Liver (tissue), 3 donors: ENCODE data around the gene KCNIP4.

Source experiments
- CTCF ChIP-seq: fragments of 150-350 bp; IDR thresholded peaks from 2 replicates; pipeline ENCODE4 v1.5.1; 2017; ENCODE audit warnings: improper control_type of control experiment, low read depth, low read length; ENCODE audit not compliant: missing input control
- EGR1 ChIP-seq, 2 donors: IDR thresholded peaks; 2 replicates each; pipeline ENCODE4 v1.6.1; 2016 to 2018; ENCODE audit warnings: antibody characterized with exemption in 2 of 2, low read depth in 2 of 2
- HNF4G ChIP-seq: IDR thresholded peaks from 2 replicates; pipeline ENCODE4 v1.6.1; 2016; ENCODE audit warnings: antibody characterized with exemption
- JUND ChIP-seq, 2 donors: IDR thresholded peaks; 2 replicates each; pipeline ENCODE4 v1.6.1; 2016; ENCODE audit warnings: antibody characterized with exemption in 2 of 2
- RAD21 ChIP-seq, 2 donors: IDR thresholded peaks; 2 replicates each; pipeline ENCODE4 v1.6.1; 2016; ENCODE audit warnings: antibody characterized with exemption in 2 of 2, mild to moderate bottlenecking in 2 of 2
- REST ChIP-seq: IDR thresholded peaks from 2 replicates; pipeline ENCODE4 v1.6.1; 2016; ENCODE audit warnings: antibody characterized with exemption, mild to moderate bottlenecking
- SP1 ChIP-seq: IDR thresholded peaks from 2 replicates; pipeline ENCODE4 v1.6.1; 2018; ENCODE audit warnings: antibody characterized with exemption, mild to moderate bottlenecking
- TAF1 ChIP-seq: conservative IDR thresholded peaks from 2 replicates; pipeline ENCODE4 v1.6.1; 2016; ENCODE audit warnings: antibody characterized with exemption, mild to moderate bottlenecking
- YY1 ChIP-seq: IDR thresholded peaks from 2 replicates; pipeline ENCODE4 v1.6.1; 2016; ENCODE audit warnings: antibody characterized with exemption, mild to moderate bottlenecking
- TF ChIP-seq, protein P1 (sequence below): IDR thresholded peaks from 2 replicates; pipeline ENCODE4 v1.6.1; 2016; ENCODE audit warnings: antibody characterized with exemption
- TF ChIP-seq, protein P2 (sequence below): IDR thresholded peaks from 2 replicates; pipeline ENCODE4 v1.6.1; 2016; ENCODE audit warnings: antibody characterized with exemption
- donor health status: healthy.
- donor health status: healthy.

DNA sequence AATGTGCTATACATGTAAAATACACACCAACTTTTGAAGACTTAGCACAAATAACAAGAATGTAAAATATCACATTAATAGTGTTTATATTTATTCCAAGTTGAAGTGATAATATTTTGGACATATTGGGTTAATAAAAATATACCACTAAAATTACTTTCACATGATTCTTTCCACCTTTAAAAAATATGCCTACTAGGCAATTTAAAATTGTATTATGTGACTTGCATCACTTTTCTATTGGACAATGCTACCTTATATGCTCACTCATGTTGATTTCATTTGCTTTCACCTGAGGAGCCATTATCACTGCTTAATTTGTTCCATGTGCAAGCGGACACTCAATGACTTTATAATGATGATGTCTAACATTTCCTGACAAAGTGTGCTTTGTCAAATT lies 1251.8 kb downstream of the KCNIP4 start:
- TF ChIP-seq, protein P1, sequence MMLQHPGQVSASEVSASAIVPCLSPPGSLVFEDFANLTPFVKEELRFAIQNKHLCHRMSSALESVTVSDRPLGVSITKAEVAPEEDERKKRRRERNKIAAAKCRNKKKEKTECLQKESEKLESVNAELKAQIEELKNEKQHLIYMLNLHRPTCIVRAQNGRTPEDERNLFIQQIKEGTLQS = no peak
- no peak for TF ChIP-seq SP1
- no peak for TF ChIP-seq CTCF
- TF ChIP-seq REST = no peak
- TF ChIP-seq YY1 = no peak
- no peak for TF ChIP-seq JUND (IDR thresholded peaks at IDR 0.05)
- no peak for TF ChIP-seq RAD21 (IDR thresholded peaks at IDR 0.05)
- no peak for TF ChIP-seq HNF4G
- TF ChIP-seq TAF1 = no peak
- TF ChIP-seq, protein P2, sequence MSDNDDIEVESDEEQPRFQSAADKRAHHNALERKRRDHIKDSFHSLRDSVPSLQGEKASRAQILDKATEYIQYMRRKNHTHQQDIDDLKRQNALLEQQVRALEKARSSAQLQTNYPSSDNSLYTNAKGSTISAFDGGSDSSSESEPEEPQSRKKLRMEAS = no peak
- no peak for TF ChIP-seq EGR1 (IDR thresholded peaks at IDR 0.05; ENCODE audit: low read depth in 2 of 2)
